Measurements from ENCODE around the gene FRZB. TPM values are rescaled to one million over a fixed set of nuclear protein-coding genes. Genes with fewer than 3 reads are reported as not detected.

Gene FRZB
- total RNA-seq, 1 donor from 2014 or later, result 69.0 TPM

DNA sequence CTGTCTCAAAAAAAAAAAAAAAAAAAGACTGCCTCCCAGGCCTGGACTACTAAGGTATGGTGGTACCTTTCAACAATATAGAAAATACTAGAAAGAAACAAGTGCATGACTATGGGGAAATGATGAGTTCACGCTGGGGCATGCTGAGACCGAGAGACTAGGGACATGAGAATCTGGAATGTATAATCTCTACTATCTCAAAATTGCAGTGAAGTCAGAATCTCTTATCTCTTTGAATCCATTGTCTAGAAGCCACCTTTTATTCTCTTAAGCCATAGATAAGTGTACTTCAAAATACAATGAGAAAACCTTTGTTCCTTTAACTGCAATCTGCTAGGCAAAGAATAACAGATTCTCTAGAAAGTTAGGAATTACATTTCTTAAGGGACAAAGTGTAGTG lies 5.6 kb downstream of the FRZB start:
- no peak overlapping the region for H3K4me3 Mint-ChIP-seq
- Histone ChIP-seq H2AFZ (replicated peaks) (no peak overlapping the region), H3K4me1 (peaks cover 27% of the 10 kb centered on the region), H3K27me3 (no peaks in the 10 kb centered on the region), H3K4me3 (no peak overlapping the region), H4K20me1 (ENCODE audit: low read depth) (peaks cover 20% of the 10 kb centered on the region), H3K27ac (no peak overlapping the region), H3K36me3 (peaks cover 16% of the 10 kb centered on the region), H3K9me3 (ENCODE audit: low read depth) (no peaks in the 10 kb centered on the region), H3K4me2 (no peak overlapping the region), H3F3A (ENCODE audit: low read depth) (peaks cover 2% of the 10 kb centered on the region), H3K9ac (no peak overlapping the region), H3K79me2 (ENCODE audit: low read depth) (peaks cover 99% of the 10 kb centered on the region)
- peaks cover 9% of the 10 kb centered on the region for H3K9me3 Mint-ChIP-seq
- TF ChIP-seq EZH2phosphoT487 (IDR thresholded peaks at IDR 0.05) (no peak), EZH2 (IDR thresholded peaks at IDR 0.05) (no peak)
- TF ChIP-seq, protein P1, sequence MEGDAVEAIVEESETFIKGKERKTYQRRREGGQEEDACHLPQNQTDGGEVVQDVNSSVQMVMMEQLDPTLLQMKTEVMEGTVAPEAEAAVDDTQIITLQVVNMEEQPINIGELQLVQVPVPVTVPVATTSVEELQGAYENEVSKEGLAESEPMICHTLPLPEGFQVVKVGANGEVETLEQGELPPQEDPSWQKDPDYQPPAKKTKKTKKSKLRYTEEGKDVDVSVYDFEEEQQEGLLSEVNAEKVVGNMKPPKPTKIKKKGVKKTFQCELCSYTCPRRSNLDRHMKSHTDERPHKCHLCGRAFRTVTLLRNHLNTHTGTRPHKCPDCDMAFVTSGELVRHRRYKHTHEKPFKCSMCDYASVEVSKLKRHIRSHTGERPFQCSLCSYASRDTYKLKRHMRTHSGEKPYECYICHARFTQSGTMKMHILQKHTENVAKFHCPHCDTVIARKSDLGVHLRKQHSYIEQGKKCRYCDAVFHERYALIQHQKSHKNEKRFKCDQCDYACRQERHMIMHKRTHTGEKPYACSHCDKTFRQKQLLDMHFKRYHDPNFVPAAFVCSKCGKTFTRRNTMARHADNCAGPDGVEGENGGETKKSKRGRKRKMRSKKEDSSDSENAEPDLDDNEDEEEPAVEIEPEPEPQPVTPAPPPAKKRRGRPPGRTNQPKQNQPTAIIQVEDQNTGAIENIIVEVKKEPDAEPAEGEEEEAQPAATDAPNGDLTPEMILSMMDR (IDR thresholded peaks at IDR 0.05), result no peak
- peaks cover 27% of the 10 kb centered on the region for H3K4me1 Mint-ChIP-seq
- DNase-seq (ENCODE audit: low spot score), result no peak
- H3K27ac Mint-ChIP-seq, result no peak overlapping the region
- H3K27me3 Mint-ChIP-seq (ENCODE audit: insufficient read depth, low read depth), result peaks cover 3% of the 10 kb centered on the region
- peaks cover 15% of the 10 kb centered on the region for H3K36me3 Mint-ChIP-seq

DNA sequence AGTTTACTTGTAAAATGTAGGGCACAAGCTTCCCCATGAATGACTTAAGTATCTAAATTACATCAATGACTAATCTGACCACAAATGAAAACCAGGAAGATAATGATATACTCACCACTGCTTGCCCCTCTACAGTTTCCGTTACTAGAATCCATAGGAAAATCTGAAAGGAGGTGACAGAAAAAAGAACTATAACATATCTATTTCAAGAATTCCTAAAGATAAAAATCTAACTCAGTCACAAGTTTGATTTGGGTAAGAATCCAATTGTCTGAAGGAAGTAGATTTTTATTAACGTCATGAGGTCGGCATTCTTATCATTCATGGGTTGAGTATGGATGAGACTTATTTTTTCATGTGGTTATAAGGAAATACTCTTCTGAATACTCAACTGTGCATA lies 7.8 kb downstream of the FRZB start:
- Histone ChIP-seq H3K4me3 (no peak overlapping the region), H3K27me3 (no peaks in the 10 kb centered on the region), H3F3A (ENCODE audit: low read depth) (peaks cover 10% of the 10 kb centered on the region), H3K36me3 (peaks cover 20% of the 10 kb centered on the region), H3K79me2 (ENCODE audit: low read depth) (peaks cover 94% of the 10 kb centered on the region), H3K27ac (no peak overlapping the region), H3K4me1 (peaks cover 21% of the 10 kb centered on the region), H3K4me2 (no peak overlapping the region), H3K9me3 (ENCODE audit: low read depth) (no peaks in the 10 kb centered on the region), H3K9ac (no peak overlapping the region), H2AFZ (replicated peaks) (no peak overlapping the region), H4K20me1 (ENCODE audit: low read depth) (peaks cover 10% of the 10 kb centered on the region)
- TF ChIP-seq EZH2phosphoT487 (IDR thresholded peaks at IDR 0.05), result no peak
- no peak for TF ChIP-seq EZH2 (IDR thresholded peaks at IDR 0.05)
- TF ChIP-seq, protein P1 (IDR thresholded peaks at IDR 0.05), result no peak
- DNase-seq (ENCODE audit: low spot score), result no peak
- H3K36me3 Mint-ChIP-seq, result peaks cover 21% of the 10 kb centered on the region
- peaks cover 19% of the 10 kb centered on the region for H3K4me1 Mint-ChIP-seq
- no peaks in the 10 kb centered on the region for H3K27me3 Mint-ChIP-seq (ENCODE audit: insufficient read depth, low read depth)
- peaks cover 12% of the 10 kb centered on the region for H3K9me3 Mint-ChIP-seq
- H3K4me3 Mint-ChIP-seq, result no peak overlapping the region
- H3K27ac Mint-ChIP-seq, result no peak overlapping the region

DNA sequence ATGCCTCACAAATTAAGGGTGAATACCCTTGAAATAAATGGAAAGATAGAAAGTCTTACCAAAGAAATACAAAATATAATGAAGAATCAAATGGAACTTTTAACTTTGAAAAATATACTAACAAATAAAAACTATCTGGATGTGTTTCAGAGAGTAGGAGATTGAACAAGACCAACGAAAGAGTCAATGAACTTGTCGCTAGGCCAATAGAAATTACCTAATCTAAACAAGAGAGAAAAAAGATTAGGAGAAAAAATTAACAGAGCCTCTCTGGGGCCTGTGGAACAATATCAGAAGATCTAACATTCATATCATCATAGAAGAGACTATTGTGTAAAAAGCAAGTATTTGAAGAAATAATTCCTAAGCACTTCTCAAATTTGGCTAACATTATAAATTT lies 11.1 kb downstream of the FRZB start:
- H3K36me3 ChIP-seq, result peaks cover 20% of the 10 kb centered on the region
- H3K27ac ChIP-seq, result peak overlapping the region; percentile 33
- no peak overlapping the region for H3K9ac ChIP-seq
- DNase-seq (ENCODE audit: low spot score), result no peak
- TF ChIP-seq EZH2phosphoT487 (IDR thresholded peaks at IDR 0.05) (no peak), EZH2 (IDR thresholded peaks at IDR 0.05) (no peak)
- TF ChIP-seq, protein P1 (IDR thresholded peaks at IDR 0.05), result no peak
- no peak overlapping the region for H3K4me3 ChIP-seq
- H3K4me1 Mint-ChIP-seq, result peaks cover 11% of the 10 kb centered on the region
- H3K4me2 ChIP-seq, result peak overlapping the region; percentile 25
- H2AFZ ChIP-seq (replicated peaks), result no peak overlapping the region
- no peak overlapping the region for H3K4me3 Mint-ChIP-seq
- peaks cover 14% of the 10 kb centered on the region for H3K4me1 ChIP-seq
- no peak overlapping the region for H3K27ac Mint-ChIP-seq
- peaks cover 21% of the 10 kb centered on the region for H3K36me3 Mint-ChIP-seq
- H3K9me3 ChIP-seq (ENCODE audit: low read depth), result no peaks in the 10 kb centered on the region
- H3F3A ChIP-seq (ENCODE audit: low read depth), result peaks cover 10% of the 10 kb centered on the region
- H3K27me3 Mint-ChIP-seq (ENCODE audit: insufficient read depth, low read depth), result no peaks in the 10 kb centered on the region
- H3K9me3 Mint-ChIP-seq, result peaks cover 12% of the 10 kb centered on the region
- no peaks in the 10 kb centered on the region for H3K27me3 ChIP-seq
- peaks cover 2% of the 10 kb centered on the region for H4K20me1 ChIP-seq (ENCODE audit: low read depth)
- H3K79me2 ChIP-seq (ENCODE audit: low read depth), result peaks cover 68% of the 10 kb centered on the region
